Measurements from ENCODE around the gene SBF2. TPM values are rescaled to one million over a fixed set of nuclear protein-coding genes. Genes with fewer than 3 reads are reported as not detected.
"Not testable (repeated sequence)": the region's sequence is repeated elsewhere in the genome, so short reads cannot be mapped to it uniquely, and the experiment has no call there.

Gene SBF2
- total and polyA plus RNA-seq, 9 of the 15 experiments (the other 6 are each of a cell fraction or from before 2014, with no cell fraction given): 0.80 to 9.5 (median 5.0) TPM

DNA sequence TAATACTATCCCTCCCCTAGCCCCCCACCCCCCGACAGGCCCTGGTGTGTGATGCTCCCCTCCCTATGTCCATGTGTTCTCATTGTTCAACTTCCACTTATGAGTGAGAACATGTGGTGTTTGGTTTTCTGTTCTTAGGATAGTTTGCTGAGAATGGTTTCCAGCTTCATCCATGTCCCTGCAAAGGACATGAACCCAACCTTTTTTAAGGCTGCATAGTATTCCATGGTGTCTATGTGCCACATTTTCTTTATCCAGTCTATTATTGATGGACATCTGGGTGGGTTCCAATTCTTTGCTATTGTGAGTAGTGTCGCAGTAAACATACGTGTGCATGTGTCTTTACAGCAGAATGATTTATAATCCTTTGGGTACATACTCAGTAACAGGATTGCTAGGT, 29.3 kb downstream of the SBF2 start:
- H3K79me2 ChIP-seq (ENCODE audit: control insufficient read depth, insufficient read depth, low read length); BruUV-seq (replicated peaks); H2AFZ ChIP-seq (ENCODE audit: low read depth, low read length); H3K4me1 ChIP-seq (replicated peaks in 1 of 2; ENCODE audit: control insufficient read depth in 2 of 2, insufficient read depth in 2 of 2, low read length in 2 of 2); H3K27me3 ChIP-seq (ENCODE audit: control insufficient read depth in 2 of 2, insufficient read depth in 2 of 2, low read length in 2 of 2); H3K4me3 ChIP-seq; H3K9ac ChIP-seq (ENCODE audit: insufficient read depth in 1 of 2, low read depth in 2 of 2, low read length in 2 of 2); CTCF ChIA-PET (ENCODE audit: low intra/inter-chr PET ratio); H3K4me2 ChIP-seq (ENCODE audit: insufficient read depth, low read length); POLR2A ChIA-PET; ATAC-seq; H3K9me1 ChIP-seq (ENCODE audit: control insufficient read depth, insufficient read depth, low read length); H3K27ac ChIP-seq (ENCODE audit: extremely low read depth, low read depth, low read length); H3K9me3 ChIP-seq (replicated peaks; ENCODE audit: control insufficient read depth, insufficient read depth, low read depth, low read length); DNase-seq (ENCODE audit: extremely low read depth in 1 of 4, low spot score in 3 of 4); in situ Hi-C loops (cut with MboI); FAIRE-seq; intact Hi-C loops (cut with micrococcal nuclease); H3K36me3 ChIP-seq (ENCODE audit: control insufficient read depth, insufficient read depth, low read length); H4K20me1 ChIP-seq (replicated peaks; ENCODE audit: control insufficient read depth, insufficient read depth, low read length): not testable (repeated sequence)
- WGBS (ENCODE audit: insufficient coverage, low coverage, missing lambda C conversion rate): 6% methylated on average over 2 of the region's 3 CpGs
- TF ChIP-seq ZNF146 (CRISPR knock-in tag; IDR thresholded peaks at IDR 0.05; ENCODE audit: unreplicated experiment) (peak; percentile 86), RBM25 (IDR thresholded peaks at IDR 0.05; ENCODE audit: low read depth, low read length, severe bottlenecking) (peak; percentile 51)

DNA sequence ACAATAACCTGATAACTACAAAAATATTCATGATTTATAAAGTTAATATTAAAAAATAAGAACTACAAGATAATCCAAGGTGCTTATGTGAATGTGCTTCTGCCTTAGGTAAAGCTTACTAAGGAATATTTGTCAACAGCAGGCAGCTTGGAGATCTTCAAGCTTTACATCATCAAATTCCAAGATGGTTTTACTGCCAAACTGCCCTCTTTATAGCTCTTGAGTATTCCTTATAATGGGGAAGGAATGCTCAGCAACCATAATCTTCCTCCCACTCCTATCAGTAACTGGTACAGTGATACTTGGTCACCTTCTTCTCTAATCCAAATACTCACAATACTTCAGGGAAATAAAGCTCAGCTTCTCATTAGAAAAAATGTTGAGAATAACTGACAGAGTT, 30.1 kb downstream of the SBF2 start:
- in situ Hi-C loops (cut with MboI) (no loop called here), intact Hi-C loops (cut with micrococcal nuclease) (no loop called here)
- H3K4me1 ChIP-seq (replicated peaks in 1 of 2; ENCODE audit: control insufficient read depth in 2 of 2, insufficient read depth in 2 of 2, low read length in 2 of 2): no peaks in the 10 kb centered on the region
- FAIRE-seq (no peak), ATAC-seq (no peak), DNase-seq (ENCODE audit: extremely low read depth in 1 of 4, low spot score in 3 of 4) (no peak)
- no peak overlapping the region for H3K4me2 ChIP-seq (ENCODE audit: insufficient read depth, low read length)
- H3K4me3 ChIP-seq: no peak overlapping the region
- H3K9me1 ChIP-seq (ENCODE audit: control insufficient read depth, insufficient read depth, low read length): no peaks in the 10 kb centered on the region
- H3K27me3 ChIP-seq (ENCODE audit: control insufficient read depth in 2 of 2, insufficient read depth in 2 of 2, low read length in 2 of 2): no peaks in the 10 kb centered on the region
- no peaks in the 10 kb centered on the region for H3K79me2 ChIP-seq (ENCODE audit: control insufficient read depth, insufficient read depth, low read length)
- no peak overlapping the region for H2AFZ ChIP-seq (ENCODE audit: low read depth, low read length)
- no peak overlapping the region for H3K27ac ChIP-seq (ENCODE audit: extremely low read depth, low read depth, low read length)
- CTCF ChIA-PET (ENCODE audit: low intra/inter-chr PET ratio): no interaction called here
- no TSS peak for BruUV-seq (replicated peaks)
- no peak overlapping the region for H3K9ac ChIP-seq (ENCODE audit: insufficient read depth in 1 of 2, low read depth in 2 of 2, low read length in 2 of 2)
- no peaks in the 10 kb centered on the region for H3K9me3 ChIP-seq (replicated peaks; ENCODE audit: control insufficient read depth, insufficient read depth, low read depth, low read length)
- H3K36me3 ChIP-seq (ENCODE audit: control insufficient read depth, insufficient read depth, low read length): no peaks in the 10 kb centered on the region
- POLR2A ChIA-PET: no interaction called here
- H4K20me1 ChIP-seq (replicated peaks; ENCODE audit: control insufficient read depth, insufficient read depth, low read length): peaks cover 6% of the 10 kb centered on the region; the same call in 1 of the 2 replicates
- TF ChIP-seq ARNT (IDR thresholded peaks at IDR 0.05) (no peak), ZNF507 (tag; conservative IDR thresholded peaks at IDR 0.05) (no peak), HIVEP1 (CRISPR knock-in tag; IDR thresholded peaks at IDR 0.05) (no peak), ATF1 (CRISPR knock-in tag; IDR thresholded peaks at IDR 0.05) (no peak), ATF1 (tag; IDR thresholded peaks at IDR 0.05) (no peak), ZNF134 (CRISPR knock-in tag; conservative IDR thresholded peaks at IDR 0.05) (no peak), SRSF1 (IDR thresholded peaks at IDR 0.05; ENCODE audit: low read depth, low read length) (no peak), MAFF (IDR thresholded peaks at IDR 0.05; ENCODE audit: low read length) (no peak), MAFK (IDR thresholded peaks at IDR 0.05; ENCODE audit: low read length) (no peak), ZNF696 (CRISPR knock-in tag; conservative IDR thresholded peaks at IDR 0.05) (no peak), SIN3B (IDR thresholded peaks at IDR 0.05; ENCODE audit: low read depth) (no peak), TRIM24 (IDR thresholded peaks at IDR 0.05) (no peak)
- TF ChIP-seq, protein P1, sequence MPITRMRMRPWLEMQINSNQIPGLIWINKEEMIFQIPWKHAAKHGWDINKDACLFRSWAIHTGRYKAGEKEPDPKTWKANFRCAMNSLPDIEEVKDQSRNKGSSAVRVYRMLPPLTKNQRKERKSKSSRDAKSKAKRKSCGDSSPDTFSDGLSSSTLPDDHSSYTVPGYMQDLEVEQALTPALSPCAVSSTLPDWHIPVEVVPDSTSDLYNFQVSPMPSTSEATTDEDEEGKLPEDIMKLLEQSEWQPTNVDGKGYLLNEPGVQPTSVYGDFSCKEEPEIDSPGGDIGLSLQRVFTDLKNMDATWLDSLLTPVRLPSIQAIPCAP (CRISPR knock-in tag; IDR thresholded peaks at IDR 0.05; ENCODE audit: borderline replicate concordance): no peak
- TF ChIP-seq, protein P2, sequence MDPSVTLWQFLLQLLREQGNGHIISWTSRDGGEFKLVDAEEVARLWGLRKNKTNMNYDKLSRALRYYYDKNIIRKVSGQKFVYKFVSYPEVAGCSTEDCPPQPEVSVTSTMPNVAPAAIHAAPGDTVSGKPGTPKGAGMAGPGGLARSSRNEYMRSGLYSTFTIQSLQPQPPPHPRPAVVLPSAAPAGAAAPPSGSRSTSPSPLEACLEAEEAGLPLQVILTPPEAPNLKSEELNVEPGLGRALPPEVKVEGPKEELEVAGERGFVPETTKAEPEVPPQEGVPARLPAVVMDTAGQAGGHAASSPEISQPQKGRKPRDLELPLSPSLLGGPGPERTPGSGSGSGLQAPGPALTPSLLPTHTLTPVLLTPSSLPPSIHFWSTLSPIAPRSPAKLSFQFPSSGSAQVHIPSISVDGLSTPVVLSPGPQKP (CRISPR knock-in tag; IDR thresholded peaks at IDR 0.05): no peak
- TF ChIP-seq, protein P3, sequence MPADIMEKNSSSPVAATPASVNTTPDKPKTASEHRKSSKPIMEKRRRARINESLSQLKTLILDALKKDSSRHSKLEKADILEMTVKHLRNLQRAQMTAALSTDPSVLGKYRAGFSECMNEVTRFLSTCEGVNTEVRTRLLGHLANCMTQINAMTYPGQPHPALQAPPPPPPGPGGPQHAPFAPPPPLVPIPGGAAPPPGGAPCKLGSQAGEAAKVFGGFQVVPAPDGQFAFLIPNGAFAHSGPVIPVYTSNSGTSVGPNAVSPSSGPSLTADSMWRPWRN (IDR thresholded peaks at IDR 0.05; ENCODE audit: low read depth): no peak
